Liver (tissue), 9 donors: ENCODE measurements around the gene PLEKHM2. TPM values are rescaled to one million over a fixed set of nuclear protein-coding genes. Genes with fewer than 3 reads are reported as not detected.
A peak's percentile ranks its signal among the peaks of the same experiment; 100 is the strongest.

Source experiments
- DNase-seq: peaks from one replicate; pipeline ENCODE4 v3.0.0-alpha.2; 2017; ENCODE audit warnings: low spot score
- H3K27ac ChIP-seq, 2 donors: one replicate each; pipeline ENCODE4 v1.7.0; 2013; ENCODE audit warnings: inconsistent platforms in 2 of 2, low read length in 2 of 2, control low read depth in 1 of 2, low read depth in 1 of 2, mild to moderate bottlenecking in 1 of 2
- H3K27me3 ChIP-seq, 4 donors: one replicate each; pipeline versions ENCODE4 v1.6.1 to v1.7.0; 2013; ENCODE audit warnings: low read length in 3 of 4, inconsistent platforms in 1 of 4, mild to moderate bottlenecking in 1 of 4, moderate library complexity in 1 of 4; ENCODE audit not compliant: control insufficient read depth in 4 of 4, insufficient read depth in 4 of 4
- H3K36me3 ChIP-seq, 4 donors: one replicate each; pipeline versions ENCODE4 v1.6.1 to v1.7.0; 2013; ENCODE audit warnings: low read length in 3 of 4, mild to moderate bottlenecking in 3 of 4, low read depth in 1 of 4, moderate library complexity in 1 of 4; ENCODE audit not compliant: control insufficient read depth in 4 of 4, insufficient read depth in 3 of 4
- H3K4me1 ChIP-seq, 4 donors: one replicate each; pipeline versions ENCODE4 v1.6.1 to v1.7.0; 2013; ENCODE audit warnings: low read length in 3 of 4, mild to moderate bottlenecking in 3 of 4, moderate library complexity in 1 of 4; ENCODE audit not compliant: control insufficient read depth in 4 of 4, insufficient read depth in 4 of 4
- H3K4me3 ChIP-seq, 3 donors: one replicate each; pipeline versions ENCODE4 v1.6.1 to v1.7.0; 2013; ENCODE audit warnings: low read length in 3 of 3, control low read depth in 1 of 3, low read depth in 1 of 3, mild to moderate bottlenecking in 1 of 3
- H3K9ac ChIP-seq, 2 donors: one replicate each; pipeline ENCODE4 v1.7.0; 2013; ENCODE audit warnings: low read length in 2 of 2, mild to moderate bottlenecking in 2 of 2, moderate library complexity in 2 of 2, control low read depth in 1 of 2, low read depth in 1 of 2
- H3K9me3 ChIP-seq, 4 donors: one replicate each; pipeline versions ENCODE4 v1.6.1 to v1.7.0; 2013; ENCODE audit warnings: low read length in 3 of 4; ENCODE audit not compliant: control insufficient read depth in 4 of 4
- ATF3 ChIP-seq: IDR thresholded peaks from 2 replicates; pipeline ENCODE4 v1.6.1; 2016; ENCODE audit warnings: antibody characterized with exemption
- EGR1 ChIP-seq, 2 donors: IDR thresholded peaks; 2 replicates each; pipeline ENCODE4 v1.6.1; 2016 to 2018; ENCODE audit warnings: antibody characterized with exemption in 2 of 2, low read depth in 2 of 2
- FOXA1 ChIP-seq: IDR thresholded peaks from 2 replicates; pipeline ENCODE4 v1.6.1; 2016; ENCODE audit warnings: antibody characterized with exemption
- GABPA ChIP-seq, 2 donors: IDR thresholded peaks in 1 of 2; conservative IDR thresholded peaks in 1 of 2; 2 replicates each; pipeline ENCODE4 v1.6.1; 2016; ENCODE audit warnings: antibody characterized with exemption in 2 of 2, mild to moderate bottlenecking in 1 of 2, moderate library complexity in 1 of 2
- HNF4G ChIP-seq: IDR thresholded peaks from 2 replicates; pipeline ENCODE4 v1.6.1; 2016; ENCODE audit warnings: antibody characterized with exemption
- JUND ChIP-seq, 2 donors: IDR thresholded peaks; 2 replicates each; pipeline ENCODE4 v1.6.1; 2016; ENCODE audit warnings: antibody characterized with exemption in 2 of 2
- NR2F2 ChIP-seq: IDR thresholded peaks from 2 replicates; pipeline ENCODE4 v1.6.1; 2016; ENCODE audit warnings: antibody characterized with exemption
- REST ChIP-seq: IDR thresholded peaks from 2 replicates; pipeline ENCODE4 v1.6.1; 2016; ENCODE audit warnings: antibody characterized with exemption, mild to moderate bottlenecking
- RXRA ChIP-seq, 2 donors: IDR thresholded peaks; 2 replicates each; pipeline ENCODE4 v1.6.1; 2017 to 2018; ENCODE audit warnings: antibody characterized with exemption in 2 of 2, mild to moderate bottlenecking in 1 of 2
- SP1 ChIP-seq: IDR thresholded peaks from 2 replicates; pipeline ENCODE4 v1.6.1; 2018; ENCODE audit warnings: antibody characterized with exemption, mild to moderate bottlenecking
- TAF1 ChIP-seq: conservative IDR thresholded peaks from 2 replicates; pipeline ENCODE4 v1.6.1; 2016; ENCODE audit warnings: antibody characterized with exemption, mild to moderate bottlenecking
- YY1 ChIP-seq: IDR thresholded peaks from 2 replicates; pipeline ENCODE4 v1.6.1; 2016; ENCODE audit warnings: antibody characterized with exemption, mild to moderate bottlenecking
- ZBTB33 ChIP-seq: IDR thresholded peaks from 2 replicates; pipeline ENCODE4 v1.6.1; 2016; ENCODE audit warnings: antibody characterized with exemption
- WGBS: extraction: QIAGEN DNeasy Blood & Tissue Kit; methylation state at CpG from one replicate; pipeline ENCODE4 v1.1.7; 2013; 5-methylcytosine and 5-hydroxymethylcytosine counted together
- polyA plus RNA-seq, 2 donors: library from polyadenylated mRNA; stranded (reverse) in 1 of 2; unstranded in 1 of 2; fragments of 200-250 nt in 1 of 2; fragments of >200 nt in 1 of 2; fragmentation: Nextera tagmentation in 1 of 2; extraction: Ambion mirVana in 1 of 2; gene quantifications; one replicate each; pipeline versions ENCODE4 v1.2.1 to v1.2.3, GENCODE V29; 2013 to 2015
- total RNA-seq, 2 donors: library from RNA; depleted of rRNA; stranded (reverse); fragments of >200 nt; gene quantifications; one replicate each; pipeline ENCODE4 v1.2.3, GENCODE V29; 2014
- donor health status: healthy.
- donor health status: healthy.
- donor health status: healthy.
- donor health status: healthy.
- donor health status: healthy.

Gene PLEKHM2
- total and polyA plus RNA-seq, 4 donors = 4.1 to 22.6 (median 17.0) TPM

- no peak overlapping the region for H3K27ac ChIP-seq
- WGBS = 80% methylated on average over 4 of the region's 4 CpGs
These were observed 46.3 kb upstream of the PLEKHM2 start for GRCh38 chr1:15637826-15638225.

DNA sequence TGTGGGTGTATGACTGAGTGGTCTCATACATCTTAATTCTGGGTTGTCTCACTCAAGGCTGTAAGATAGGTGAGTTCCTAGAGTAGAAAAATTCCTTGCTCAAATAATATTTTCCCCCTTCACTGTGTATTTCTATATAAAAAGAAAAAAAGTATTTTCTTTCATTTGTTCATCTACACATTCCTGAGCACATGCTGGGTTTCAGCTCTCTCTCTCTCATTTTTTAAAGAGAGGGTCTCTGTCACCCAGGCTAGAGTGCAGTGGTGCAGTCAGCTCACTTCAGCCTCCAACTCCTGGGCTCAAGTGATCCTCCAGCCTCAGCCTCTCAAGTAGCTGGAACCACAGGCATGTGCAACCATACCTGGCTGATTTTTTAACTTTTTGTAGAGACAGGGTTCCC, 44.9 kb upstream of the PLEKHM2 start:
- H3K4me3 ChIP-seq = no peak overlapping the region
- H3K9ac ChIP-seq = no peak overlapping the region
- H3K4me1 ChIP-seq = no peaks in the 10 kb centered on the region
- H3K36me3 ChIP-seq = peaks cover 18 to 73% (median 65%) of the 10 kb centered on the region in 4 donors
- DNase-seq = no peak
- no peaks in the 10 kb centered on the region for H3K27me3 ChIP-seq
- TF ChIP-seq ATF3 (no peak), FOXA1 (no peak), GABPA (IDR thresholded peaks at IDR 0.05 in 1 of 2, conservative IDR thresholded peaks at IDR 0.05 in 1 of 2) (no peak), YY1 (no peak), SP1 (no peak), NR2F2 (no peak), REST (no peak), RXRA (IDR thresholded peaks at IDR 0.05) (no peak), ZBTB33 (no peak), TAF1 (no peak), HNF4G (no peak)
- H3K9me3 ChIP-seq = no peaks in the 10 kb centered on the region
- no peak overlapping the region for H3K27ac ChIP-seq

More at GRCh38 chr1:15637826-15638225, 46.3 kb upstream of the PLEKHM2 start:
- no peaks in the 10 kb centered on the region for H3K4me1 ChIP-seq
- peaks cover 26 to 74% (median 67%) of the 10 kb centered on the region in 4 donors for H3K36me3 ChIP-seq
- no peak overlapping the region for H3K9ac ChIP-seq
- no peaks in the 10 kb centered on the region for H3K27me3 ChIP-seq
- H3K4me3 ChIP-seq = no peak overlapping the region
- H3K9me3 ChIP-seq = no peaks in the 10 kb centered on the region
- no peak for DNase-seq
- TF ChIP-seq JUND (IDR thresholded peaks at IDR 0.05) (no peak), FOXA1 (no peak), TAF1 (no peak), SP1 (no peak), NR2F2 (peak; percentile 63), EGR1 (IDR thresholded peaks at IDR 0.05; ENCODE audit: low read depth in 2 of 2) (no peak), REST (no peak)
